DND-41 (cell line): ENCODE data around the gene FAM76B.

ENCODE experiments used
- CTCF ChIP-seq: IDR thresholded peaks from 2 replicates; pipeline ENCODE4 v1.5.1; 2012; ENCODE audit warnings: borderline replicate concordance, low read length, moderate library complexity, mild to moderate bottlenecking; ENCODE audit not compliant: poor library complexity, severe bottlenecking; ENCODE audit errors: extremely low read depth
- EZH2 ChIP-seq: IDR thresholded peaks from 3 replicates; pipeline ENCODE4 v1.6.1; 2012; ENCODE audit warnings: borderline replicate concordance, low read depth, mild to moderate bottlenecking, moderate library complexity, low read length, inconsistent platforms; ENCODE audit not compliant: severe bottlenecking

DNA sequence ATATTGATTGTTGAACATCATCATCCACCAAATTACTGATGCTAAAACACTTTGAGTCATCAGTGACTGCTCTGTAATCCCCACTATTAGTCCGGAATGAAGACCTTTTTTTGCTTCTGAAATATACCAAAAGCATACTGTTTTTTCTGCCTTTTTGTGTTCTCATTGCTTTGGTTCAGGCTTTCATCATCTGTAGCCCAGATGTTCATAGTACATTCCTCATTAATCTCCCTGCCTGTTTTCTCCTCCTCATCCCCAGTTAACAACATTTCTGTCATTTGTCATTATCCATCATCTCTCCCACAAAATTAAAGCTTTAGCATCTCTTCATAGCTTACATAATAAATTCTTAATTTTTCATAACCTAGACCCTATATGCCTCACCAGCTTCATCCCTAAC, 10.0 kb upstream of the FAM76B start:
- no peak for TF ChIP-seq CTCF
- TF ChIP-seq EZH2 = no peak
